ENCODE results near the gene CCDC159.

The CCDC159 gene

DNA sequence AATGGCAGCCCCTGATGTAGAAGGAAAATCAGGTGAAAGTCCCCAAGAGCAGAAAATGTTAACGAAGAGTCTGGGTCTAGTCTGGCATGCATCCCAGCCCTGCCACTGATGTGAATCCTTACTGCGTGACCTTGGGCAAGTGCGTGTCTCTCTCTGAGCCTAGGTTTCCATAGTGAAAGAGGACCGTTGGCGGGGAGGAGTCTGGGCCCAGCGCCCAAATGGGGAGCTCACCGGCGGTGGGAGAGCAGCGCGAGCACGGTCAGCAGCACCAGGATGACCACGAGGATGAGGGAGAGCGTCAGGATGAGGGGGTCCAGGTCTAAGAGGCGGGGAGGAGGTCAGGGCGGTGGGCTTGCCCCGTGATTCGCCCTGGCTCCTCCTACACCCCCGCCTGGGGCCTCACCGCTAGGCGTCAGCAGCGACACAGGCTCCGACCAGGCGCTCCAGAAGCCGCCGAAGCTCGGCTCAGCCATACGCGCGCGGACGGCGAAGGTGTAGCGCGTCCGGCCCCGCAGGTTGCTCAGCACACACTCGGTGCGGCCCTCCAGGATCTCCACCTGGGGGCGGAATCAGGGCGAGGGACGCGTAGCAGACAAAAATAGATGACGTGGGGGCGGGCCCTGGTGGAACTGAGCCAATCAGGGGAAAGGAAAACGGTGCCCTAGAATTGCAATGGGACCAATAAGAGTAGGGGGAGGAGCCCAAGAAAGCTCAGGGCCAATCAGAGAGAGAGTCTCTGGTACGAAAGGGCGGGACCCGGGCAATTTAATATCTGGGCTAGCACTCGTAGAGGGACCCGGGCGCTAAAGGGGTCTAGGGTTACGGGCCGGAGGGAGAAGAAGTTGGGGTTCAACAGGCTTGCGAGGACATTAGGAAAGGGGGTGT is 34.6 kb downstream of the CCDC159 start:
- peak overlapping the region; percentile 86 for H3K27ac ChIP-seq
- TF ChIP-seq, protein P1, sequence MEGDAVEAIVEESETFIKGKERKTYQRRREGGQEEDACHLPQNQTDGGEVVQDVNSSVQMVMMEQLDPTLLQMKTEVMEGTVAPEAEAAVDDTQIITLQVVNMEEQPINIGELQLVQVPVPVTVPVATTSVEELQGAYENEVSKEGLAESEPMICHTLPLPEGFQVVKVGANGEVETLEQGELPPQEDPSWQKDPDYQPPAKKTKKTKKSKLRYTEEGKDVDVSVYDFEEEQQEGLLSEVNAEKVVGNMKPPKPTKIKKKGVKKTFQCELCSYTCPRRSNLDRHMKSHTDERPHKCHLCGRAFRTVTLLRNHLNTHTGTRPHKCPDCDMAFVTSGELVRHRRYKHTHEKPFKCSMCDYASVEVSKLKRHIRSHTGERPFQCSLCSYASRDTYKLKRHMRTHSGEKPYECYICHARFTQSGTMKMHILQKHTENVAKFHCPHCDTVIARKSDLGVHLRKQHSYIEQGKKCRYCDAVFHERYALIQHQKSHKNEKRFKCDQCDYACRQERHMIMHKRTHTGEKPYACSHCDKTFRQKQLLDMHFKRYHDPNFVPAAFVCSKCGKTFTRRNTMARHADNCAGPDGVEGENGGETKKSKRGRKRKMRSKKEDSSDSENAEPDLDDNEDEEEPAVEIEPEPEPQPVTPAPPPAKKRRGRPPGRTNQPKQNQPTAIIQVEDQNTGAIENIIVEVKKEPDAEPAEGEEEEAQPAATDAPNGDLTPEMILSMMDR (conservative IDR thresholded peaks at IDR 0.05): peak; percentile 86

DNA sequence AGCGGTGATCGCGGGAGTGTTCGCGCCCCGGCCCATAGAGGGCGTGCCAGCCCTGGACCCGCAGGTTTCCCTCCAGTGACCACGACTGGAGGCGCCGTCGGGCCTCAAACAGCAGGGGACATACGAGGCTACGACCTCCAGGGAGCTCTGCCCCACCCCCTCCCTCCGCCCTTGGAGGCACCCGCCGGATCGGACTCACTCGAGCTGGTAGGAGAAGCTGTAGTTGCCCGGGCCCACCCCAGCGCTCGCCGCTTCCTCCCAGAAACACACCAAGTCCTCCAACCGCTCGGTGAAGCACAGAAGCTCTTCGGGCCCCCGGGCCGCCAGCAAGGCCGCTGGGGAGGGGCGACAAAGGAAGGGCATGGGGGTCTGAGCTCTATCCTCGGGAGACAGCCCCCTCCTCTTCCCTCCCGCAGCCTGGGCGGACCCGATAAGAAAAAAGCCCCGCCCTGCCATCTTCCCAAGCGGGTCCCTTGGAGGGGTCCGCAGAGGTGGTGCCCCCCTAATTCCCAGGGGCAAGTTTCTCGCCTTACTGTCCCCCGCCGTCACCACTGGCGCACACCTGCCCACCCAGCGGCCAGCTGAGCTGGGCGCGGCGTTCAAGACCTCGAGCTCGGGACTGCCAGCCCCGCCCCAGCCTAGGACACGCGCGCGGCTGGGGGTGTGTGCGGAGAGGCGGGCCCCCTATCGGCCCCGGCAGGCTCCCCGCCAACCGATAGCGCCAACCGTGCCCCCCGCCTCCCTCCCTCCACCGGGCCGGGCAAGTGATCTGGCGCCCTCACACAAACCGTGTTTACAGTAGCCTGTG is 36.8 kb downstream of the CCDC159 start:
- H3K27ac ChIP-seq: peak overlapping the region; percentile 65; the same call in 1 of the 2 replicates
- TF ChIP-seq, protein P1 (conservative IDR thresholded peaks at IDR 0.05): peak; percentile 81

DNA sequence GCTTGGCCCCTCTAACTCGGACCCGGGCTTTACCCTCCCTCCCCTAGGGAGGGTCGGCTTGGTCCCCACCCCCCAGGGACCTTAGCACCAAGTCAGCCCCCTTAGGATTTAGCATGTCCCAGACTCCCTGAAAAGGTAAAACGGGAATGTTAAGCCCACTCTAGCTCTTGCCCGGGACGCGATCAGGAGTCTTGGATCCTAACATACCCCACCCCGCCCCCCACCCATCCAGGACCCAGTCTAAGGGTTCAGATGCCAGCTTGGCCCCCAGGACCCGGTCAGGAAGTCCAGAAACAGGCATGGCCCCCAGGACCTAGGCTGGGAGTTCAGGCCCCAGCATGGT is 37.4 kb downstream of the CCDC159 start:
- TF ChIP-seq, protein P1 (conservative IDR thresholded peaks at IDR 0.05): no peak
- peak overlapping the region; percentile 65 for H3K27ac ChIP-seq

DNA sequence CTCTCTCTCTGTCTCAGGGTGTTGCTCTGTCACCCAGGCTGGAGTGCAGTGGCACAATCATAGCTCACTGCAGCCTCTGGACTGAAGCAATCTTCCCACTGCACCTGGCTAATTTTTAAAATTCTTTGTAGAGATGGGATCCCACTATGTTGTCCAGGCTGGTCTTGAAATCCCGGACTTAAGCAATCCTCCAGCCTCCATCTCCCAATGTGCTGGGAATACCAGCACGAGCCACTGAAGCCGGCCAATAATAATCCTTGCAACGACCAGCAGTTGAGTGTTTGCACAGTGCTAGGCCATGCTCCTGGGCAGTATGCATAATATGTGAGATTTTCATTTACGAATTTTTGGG is 38.4 kb downstream of the CCDC159 start:
- TF ChIP-seq, protein P1 (conservative IDR thresholded peaks at IDR 0.05): no peak

DNA sequence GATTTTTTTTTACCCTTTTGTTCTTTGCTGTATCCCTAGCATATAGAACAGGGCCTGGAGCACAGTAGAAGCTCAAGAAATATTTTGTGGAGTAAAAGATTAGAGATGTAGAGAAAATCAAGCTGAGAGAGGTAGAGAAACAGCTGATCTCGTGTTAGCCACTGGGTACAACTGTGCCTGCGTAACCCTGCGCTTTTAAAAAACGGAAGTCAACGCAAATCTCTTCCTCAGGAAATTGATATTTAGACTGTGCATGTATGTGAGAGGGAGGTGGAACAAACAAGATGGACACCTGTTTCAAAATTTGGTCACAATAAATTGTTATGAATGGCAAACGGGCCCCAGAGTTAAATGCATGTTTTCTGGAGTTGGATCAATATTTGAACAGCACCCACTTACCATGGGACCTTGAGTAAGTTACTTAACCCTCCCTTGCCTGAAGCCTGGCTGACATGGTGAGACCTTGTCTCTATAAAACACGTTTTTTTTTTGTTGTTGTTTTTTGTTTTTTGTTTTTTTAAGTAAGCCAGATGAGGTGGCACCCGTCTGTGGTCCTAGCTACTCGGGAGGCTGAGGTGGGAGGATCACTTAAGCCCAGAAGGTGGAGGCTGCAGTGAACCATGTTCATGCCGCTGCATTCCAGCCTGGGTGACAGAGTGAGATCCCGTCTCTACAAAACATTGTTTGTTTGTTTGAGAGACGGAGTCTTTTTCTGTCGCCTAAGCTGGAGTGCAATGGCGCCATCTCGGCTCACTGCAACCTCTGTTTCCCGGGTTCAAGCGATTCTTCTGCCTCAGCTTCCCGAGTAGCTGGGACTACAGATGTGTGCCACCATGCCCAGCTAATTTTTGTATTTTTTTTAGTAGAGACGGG is 41.1 kb downstream of the CCDC159 start:
- H3K27ac ChIP-seq: no peak overlapping the region
- TF ChIP-seq, protein P1 (conservative IDR thresholded peaks at IDR 0.05): no peak

More for the DNA sequence above, 38.4 kb downstream of the CCDC159 start:
- peak overlapping the region; percentile 65 for H3K27ac ChIP-seq

DNA sequence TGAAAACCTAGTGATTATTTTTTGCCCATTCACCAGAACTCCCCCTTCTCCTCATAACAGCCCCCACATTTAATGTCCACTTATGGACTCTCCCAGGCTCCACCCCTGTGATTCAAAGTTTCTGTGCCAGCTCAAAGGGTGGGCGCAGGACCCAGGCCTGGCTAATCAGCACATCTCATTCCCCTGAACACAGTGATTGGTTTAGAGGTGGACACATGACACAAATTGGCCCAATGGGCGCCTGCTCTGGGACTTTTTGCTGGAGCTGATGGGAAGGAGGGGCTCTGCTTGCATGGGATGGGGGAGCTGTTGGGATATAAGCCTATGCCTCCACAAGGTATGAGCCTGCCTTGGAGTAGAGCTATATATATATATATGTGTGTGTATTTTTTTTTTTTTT is 44.0 kb downstream of the CCDC159 start:
- H3K27ac ChIP-seq: no peak overlapping the region
- TF ChIP-seq, protein P1 (conservative IDR thresholded peaks at IDR 0.05): no peak
